ENCODE results near the gene SLIT3. TPM values are rescaled to one million over a fixed set of nuclear protein-coding genes. Genes with fewer than 3 reads are reported as not detected.

SLIT3 gene
- polyA plus RNA-seq, 3 donors, result 0.99 to 24.6 (median 16.4) TPM

- 91 to 100% (median 91%) methylated on average over 1 of the region's 1 CpG for WGBS, 3 donors
- H3K27ac ChIP-seq (ENCODE audit: low read depth, low read length), result no peak overlapping the region
These were observed 572.3 kb downstream of the SLIT3 start for GRCh38 chr5:168728546-168729211.

- H3K27ac ChIP-seq (ENCODE audit: low read depth, low read length), result no peak overlapping the region
- WGBS, 3 donors, result 59 to 68% (median 63%) methylated on average over 2 of the region's 2 CpGs
These were observed 573.4 kb downstream of the SLIT3 start for GRCh38 chr5:168727547-168727946.

- 94 to 95% (median 95%) methylated on average over 1 of the region's 1 CpG for WGBS, 3 donors
These were observed 574.6 kb downstream of the SLIT3 start for GRCh38 chr5:168726342-168726741.

GRCh38 chr5:168724227-168724626, 576.7 kb downstream of the SLIT3 start:
- WGBS, 3 donors, result 69 to 74% (median 70%) methylated on average over 5 of the region's 5 CpGs
- H3K27ac ChIP-seq (ENCODE audit: low read depth, low read length), result no peak overlapping the region

More at GRCh38 chr5:168726342-168726741, 574.6 kb downstream of the SLIT3 start:
- H3K27ac ChIP-seq (ENCODE audit: low read depth, low read length), result no peak overlapping the region

GRCh38 chr5:168723037-168723436, 577.9 kb downstream of the SLIT3 start:
- no peak overlapping the region for H3K27ac ChIP-seq (ENCODE audit: low read depth, low read length)
- 84 to 96% (median 93%) methylated on average over 3 of the region's 3 CpGs for whole genome bisulfite sequencing, 3 donors

GRCh38 chr5:168721966-168722365, 579.0 kb downstream of the SLIT3 start:
- no peak overlapping the region for H3K27ac ChIP-seq (ENCODE audit: low read depth, low read length)

GRCh38 chr5:168721002-168721753, 579.8 kb downstream of the SLIT3 start:
- H3K27ac ChIP-seq (ENCODE audit: low read depth, low read length), result no peak overlapping the region
- WGBS, 3 donors, result 82 to 91% (median 86%) methylated on average over 5 of the region's 5 CpGs

More at GRCh38 chr5:168721966-168722365, 579.0 kb downstream of the SLIT3 start:
- WGBS, 3 donors, result 90 to 95% (median 91%) methylated on average over 7 of the region's 7 CpGs

- 87 to 92% (median 88%) methylated on average over 9 of the region's 9 CpGs for WGBS, 3 donors
- no peak overlapping the region for H3K27ac ChIP-seq (ENCODE audit: low read depth, low read length)
These were observed 580.4 kb downstream of the SLIT3 start for GRCh38 chr5:168720575-168720974.

GRCh38 chr5:168714046-168714445, 586.9 kb downstream of the SLIT3 start:
- WGBS, 3 donors, result 55 to 83% (median 70%) methylated on average over 4 of the region's 4 CpGs
- H3K27ac ChIP-seq (ENCODE audit: low read depth, low read length), result no peak overlapping the region

GRCh38 chr5:168713051-168713450, 587.9 kb downstream of the SLIT3 start:
- H3K27ac ChIP-seq (ENCODE audit: low read depth, low read length), result no peak overlapping the region
- 72 to 82% (median 76%) methylated on average over 10 of the region's 10 CpGs for WGBS, 3 donors

GRCh38 chr5:168712280-168712924, 588.5 kb downstream of the SLIT3 start:
- 60 to 73% (median 71%) methylated on average over 11 of the region's 11 CpGs for WGBS, 3 donors
- H3K27ac ChIP-seq (ENCODE audit: low read depth, low read length), result no peak overlapping the region

- H3K27ac ChIP-seq (ENCODE audit: low read depth, low read length), result no peak overlapping the region
- 94 to 96% (median 95%) methylated on average over 9 of the region's 9 CpGs for WGBS, 3 donors
These were observed 590.2 kb downstream of the SLIT3 start for GRCh38 chr5:168710706-168711105.

GRCh38 chr5:168707716-168708695, 592.9 kb downstream of the SLIT3 start:
- H3K27ac ChIP-seq (ENCODE audit: low read depth, low read length), result no peak overlapping the region
- WGBS, 3 donors, result 83 to 88% (median 86%) methylated on average over 15 of the region's 15 CpGs

GRCh38 chr5:168706655-168707069, 594.3 kb downstream of the SLIT3 start:
- 74 to 75% (median 74%) methylated on average over 5 of the region's 5 CpGs for WGBS, 3 donors
- H3K27ac ChIP-seq (ENCODE audit: low read depth, low read length), result no peak overlapping the region

GRCh38 chr5:168705321-168705720, 595.6 kb downstream of the SLIT3 start:
- WGBS, 3 donors, result 94 to 99% (median 96%) methylated on average over 1 of the region's 1 CpG
- H3K27ac ChIP-seq (ENCODE audit: low read depth, low read length), result no peak overlapping the region

- no peak overlapping the region for H3K27ac ChIP-seq (ENCODE audit: low read depth, low read length)
- WGBS, 3 donors, result 96 to 98% (median 98%) methylated on average over 2 of the region's 2 CpGs
These were observed 598.4 kb downstream of the SLIT3 start for GRCh38 chr5:168702511-168702910.

GRCh38 chr5:168701641-168702040, 599.3 kb downstream of the SLIT3 start:
- H3K27ac ChIP-seq (ENCODE audit: low read depth, low read length), result no peak overlapping the region
- 93 to 98% (median 94%) methylated on average over 5 of the region's 5 CpGs for WGBS, 3 donors

GRCh38 chr5:168699002-168699401, 601.9 kb downstream of the SLIT3 start:
- no peak overlapping the region for H3K27ac ChIP-seq (ENCODE audit: low read depth, low read length)
- 39 to 58% (median 42%) methylated on average over 8 of the region's 8 CpGs for WGBS, 3 donors
